ENCODE measurements around the gene TMED10.

DNA sequence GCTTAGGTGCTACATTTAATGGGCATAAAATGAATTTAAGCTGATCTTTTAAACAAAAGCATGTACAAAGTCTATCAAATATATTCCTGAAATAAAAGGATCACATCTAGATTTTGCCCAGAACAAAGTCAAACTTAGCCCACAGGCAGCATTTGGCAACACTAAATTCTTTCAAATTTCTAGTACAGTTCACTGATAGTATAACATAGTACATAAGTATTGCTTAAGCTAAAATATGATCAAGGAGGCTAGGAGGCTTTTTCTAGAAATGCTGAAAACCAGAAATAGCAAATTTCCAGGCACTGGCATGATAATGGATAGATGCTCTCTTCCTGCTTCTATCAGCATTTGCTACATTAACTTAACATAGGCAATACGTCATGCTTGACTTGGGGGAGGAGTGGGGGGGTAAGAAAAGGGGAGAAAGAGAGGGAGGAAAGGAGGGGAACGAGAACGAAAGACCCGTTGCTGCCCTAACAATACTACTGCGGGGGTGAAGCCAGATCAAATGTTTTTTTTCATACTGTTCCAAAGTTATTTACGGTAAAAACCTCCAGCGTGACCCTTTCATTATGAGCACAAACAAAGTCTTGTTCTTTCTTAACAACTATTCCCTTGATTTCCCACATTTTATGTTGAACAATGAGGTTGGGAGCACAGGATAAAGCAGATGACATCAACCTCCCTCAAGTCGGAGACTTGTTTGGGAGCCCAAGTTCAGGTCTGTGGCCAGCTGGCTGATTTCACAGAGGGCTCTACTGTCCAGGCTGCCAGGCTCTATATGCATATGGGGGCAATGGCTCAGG, 10.6 kb downstream of the TMED10 start:
- TF ChIP-seq, protein P1, sequence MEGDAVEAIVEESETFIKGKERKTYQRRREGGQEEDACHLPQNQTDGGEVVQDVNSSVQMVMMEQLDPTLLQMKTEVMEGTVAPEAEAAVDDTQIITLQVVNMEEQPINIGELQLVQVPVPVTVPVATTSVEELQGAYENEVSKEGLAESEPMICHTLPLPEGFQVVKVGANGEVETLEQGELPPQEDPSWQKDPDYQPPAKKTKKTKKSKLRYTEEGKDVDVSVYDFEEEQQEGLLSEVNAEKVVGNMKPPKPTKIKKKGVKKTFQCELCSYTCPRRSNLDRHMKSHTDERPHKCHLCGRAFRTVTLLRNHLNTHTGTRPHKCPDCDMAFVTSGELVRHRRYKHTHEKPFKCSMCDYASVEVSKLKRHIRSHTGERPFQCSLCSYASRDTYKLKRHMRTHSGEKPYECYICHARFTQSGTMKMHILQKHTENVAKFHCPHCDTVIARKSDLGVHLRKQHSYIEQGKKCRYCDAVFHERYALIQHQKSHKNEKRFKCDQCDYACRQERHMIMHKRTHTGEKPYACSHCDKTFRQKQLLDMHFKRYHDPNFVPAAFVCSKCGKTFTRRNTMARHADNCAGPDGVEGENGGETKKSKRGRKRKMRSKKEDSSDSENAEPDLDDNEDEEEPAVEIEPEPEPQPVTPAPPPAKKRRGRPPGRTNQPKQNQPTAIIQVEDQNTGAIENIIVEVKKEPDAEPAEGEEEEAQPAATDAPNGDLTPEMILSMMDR (IDR thresholded peaks at IDR 0.05; ENCODE audit: low read depth, low read length) = no peak
- no peak for TF ChIP-seq EZH2phosphoT487 (IDR thresholded peaks at IDR 0.05; ENCODE audit: low read depth)

Data from OCI-LY3 (cell line).